K562 (cell line): ENCODE measurements around the gene MAN2A1.

ENCODE experiments used
- CTCF ChIP-seq, 3 experiments: IDR thresholded peaks in 2 of 3; conservative IDR thresholded peaks in 1 of 3; 2 replicates each; pipeline ENCODE4 v1.5.1; 2011 to 2012; ENCODE audit warnings: low read length in 3 of 3, mild to moderate bottlenecking in 3 of 3, control low read depth in 2 of 3, improper control_type of control experiment in 1 of 3, inconsistent platforms in 1 of 3, low read depth in 1 of 3, mixed read lengths in 1 of 3, moderate library complexity in 1 of 3; ENCODE audit not compliant: insufficient read depth in 2 of 3
- SAFB2 ChIP-seq: fragments of 200-400 bp; formaldehyde crosslinking; IDR thresholded peaks from 2 replicates; pipeline ENCODE4 v1.6.1; 2018; ENCODE audit warnings: borderline replicate concordance, low read length, low read depth, moderate library complexity; ENCODE audit not compliant: severe bottlenecking
- ZZZ3 ChIP-seq: fragments of 450-650 bp; IDR thresholded peaks from 2 replicates; pipeline ENCODE4 v1.6.1; 2016; ENCODE audit warnings: antibody characterized with exemption, mild to moderate bottlenecking, moderate library complexity

GRCh38 chr5:109853377-109853776 is 163.7 kb downstream of the MAN2A1 start:
- TF ChIP-seq ZZZ3: no peak
- no peak for TF ChIP-seq SAFB2
- TF ChIP-seq CTCF (IDR thresholded peaks at IDR 0.05 in 2 of 3, conservative IDR thresholded peaks at IDR 0.05 in 1 of 3; ENCODE audit: insufficient read depth in 2 of 3, low read depth in 1 of 3, low read length in 3 of 3): no peak
